GM19238 (cell line): ENCODE results near the gene MDN1.
A peak's percentile ranks its signal among the peaks of the same experiment; 100 is the strongest.
"Not testable (repeated sequence)": the region's sequence is repeated elsewhere in the genome, so short reads cannot be mapped to it uniquely, and the experiment has no call there.

ENCODE experiments used
- DNase-seq: peaks from one replicate; pipeline ENCODE4 v3.0.0; 2011; ENCODE audit warnings: low spot score; ENCODE audit not compliant: insufficient read length

The MDN1 gene

GRCh38 chr6:89819336-89820130, at the start of gene MDN1:
Gene MDN1 (minus strand): TSS chr6:89819794. CDS start chr6:89819607, 187 bp downstream.
- DNase-seq: peak; percentile 84

GRCh38 chr6:89866024-89866678, 46.6 kb upstream of the MDN1 start:
- no peak for DNase-seq

- no peak for DNase-seq
Measured at GRCh38 chr6:89862698-89863097, 43.1 kb upstream of the MDN1 start.

- no peak for DNase-seq
Measured at GRCh38 chr6:89862273-89862672, 42.7 kb upstream of the MDN1 start.

GRCh38 chr6:89859744-89860143, 40.1 kb upstream of the MDN1 start:
- no peak for DNase-seq

- DNase-seq: no peak
Measured at GRCh38 chr6:89858041-89858440, 38.4 kb upstream of the MDN1 start.

GRCh38 chr6:89853068-89853467, 33.5 kb upstream of the MDN1 start:
- DNase-seq: no peak

GRCh38 chr6:89847513-89847912, 27.9 kb upstream of the MDN1 start:
- DNase-seq: not testable (repeated sequence)

- DNase-seq: no peak
Measured at GRCh38 chr6:89843070-89843469, 23.5 kb upstream of the MDN1 start.

- no peak for DNase-seq
Measured at GRCh38 chr6:89842228-89842627, 22.6 kb upstream of the MDN1 start.

GRCh38 chr6:89840538-89840937, 20.9 kb upstream of the MDN1 start:
- no peak for DNase-seq

- DNase-seq: no peak
Measured at GRCh38 chr6:89836639-89837222, 17.1 kb upstream of the MDN1 start.

GRCh38 chr6:89834884-89835792, 15.5 kb upstream of the MDN1 start:
- DNase-seq: no peak

GRCh38 chr6:89830170-89830809, 10.7 kb upstream of the MDN1 start:
- DNase-seq: no peak

GRCh38 chr6:89829472-89830169, 10.0 kb upstream of the MDN1 start, which contains the start of gene CASP8AP2:
Gene CASP8AP2 (plus strand): TSS chr6:89829880.
- DNase-seq: peak; percentile 84

GRCh38 chr6:89828988-89829471, 9.4 kb upstream of the MDN1 start:
- no peak for DNase-seq

- not testable (repeated sequence) for DNase-seq
Measured at GRCh38 chr6:89828475-89828987, 8.9 kb upstream of the MDN1 start.

- DNase-seq: no peak
Measured at GRCh38 chr6:89826029-89826528, 6.5 kb upstream of the MDN1 start.

- no peak for DNase-seq
Measured at GRCh38 chr6:89818977-89819335, 638 bp downstream of the MDN1 start.

GRCh38 chr6:89817481-89817880, 2.1 kb downstream of the MDN1 start:
- no peak for DNase-seq
